EL (cell line): ENCODE results near the gene TENM4.

Experiments
- DNase-seq: peaks from one replicate; pipeline ENCODE4 v3.0.0-alpha.2; 2016

TENM4 gene

GRCh38 chr11:78825591-78826020 is 615.2 kb downstream of the TENM4 start:
- no peak for DNase-seq

GRCh38 chr11:78823588-78823987 is 617.2 kb downstream of the TENM4 start:
- no peak for DNase-seq

- no peak for DNase-seq
Measured at GRCh38 chr11:78822931-78823423, 617.9 kb downstream of the TENM4 start.

- DNase-seq = no peak
Measured at GRCh38 chr11:78821371-78822306, 619.2 kb downstream of the TENM4 start.

- no peak for DNase-seq
Measured at GRCh38 chr11:78820741-78821140, 620.1 kb downstream of the TENM4 start.

- no peak for DNase-seq
Measured at GRCh38 chr11:78818201-78818600, 622.6 kb downstream of the TENM4 start.

GRCh38 chr11:78815831-78816230 is 625.0 kb downstream of the TENM4 start:
- DNase-seq = no peak

GRCh38 chr11:78812513-78813293 is 628.1 kb downstream of the TENM4 start:
- no peak for DNase-seq

- DNase-seq = no peak
Measured at GRCh38 chr11:78810559-78811009, 630.2 kb downstream of the TENM4 start.

GRCh38 chr11:78809931-78810541 is 630.8 kb downstream of the TENM4 start:
- DNase-seq = no peak

GRCh38 chr11:78808923-78809322 is 631.9 kb downstream of the TENM4 start:
- no peak for DNase-seq

- DNase-seq = no peak
Measured at GRCh38 chr11:78807351-78807750, 633.5 kb downstream of the TENM4 start.

GRCh38 chr11:78806214-78807004 is 634.4 kb downstream of the TENM4 start:
- peak; percentile 16 for DNase-seq

- no peak for DNase-seq
Measured at GRCh38 chr11:78804991-78805390, 635.8 kb downstream of the TENM4 start.

GRCh38 chr11:78803995-78804394 is 636.8 kb downstream of the TENM4 start:
- no peak for DNase-seq

- DNase-seq = no peak
Measured at GRCh38 chr11:78802058-78802761, 638.6 kb downstream of the TENM4 start.

GRCh38 chr11:78801161-78801884 is 639.5 kb downstream of the TENM4 start:
- DNase-seq = peak; percentile 83

GRCh38 chr11:78800756-78801155 is 640.1 kb downstream of the TENM4 start:
- DNase-seq = no peak

GRCh38 chr11:78800096-78800690 is 640.6 kb downstream of the TENM4 start:
- no peak for DNase-seq

- DNase-seq = peak; percentile 60
Measured at GRCh38 chr11:78798663-78799062, 642.2 kb downstream of the TENM4 start.
